B cell (primary cell): ENCODE measurements around the gene EEPD1. TPM values are rescaled to one million over a fixed set of nuclear protein-coding genes. Genes with fewer than 3 reads are reported as not detected.

Experiments
- ATAC-seq: fragments of 200-7000 bp; cut with Tn5 transposase; one replicate; pipeline ENCODE4 v1.10.0; 2021; ENCODE audit warnings: low read depth, mild to moderate bottlenecking, moderate number of reproducible peaks, moderate library complexity
- CTCF ChIA-PET: fragments of 350-600 bp; sonication (Branson Sonifier 250); formaldehyde crosslinking; loops from one replicate; lab custom pipeline; 2021; ENCODE audit warnings: antibody characterized with exemption, inconsistent platforms; lab: Charles Lee
- POLR2A ChIA-PET: fragments of 350-600 bp; sonication (Branson Sonifier 250); formaldehyde crosslinking; loops from one replicate; lab custom pipeline; 2021; ENCODE audit warnings: antibody characterized with exemption; lab: Charles Lee
- DNase-seq: peaks from one replicate; pipeline ENCODE4 v3.0.0; 2013
- H2AFZ ChIP-seq: 2 replicates; pipeline ENCODE4 v1.6.1; 2012; ENCODE audit warnings: mild to moderate bottlenecking, low read depth, low read length; ENCODE audit not compliant: insufficient read depth, poor library complexity, severe bottlenecking
- H3K27ac ChIP-seq, 2 donors: 1 replicate in 1 of 2; 2 replicates in 1 of 2; pipeline ENCODE4 v1.5.1; 2012 to 2013; ENCODE audit warnings: low read length in 2 of 2, mild to moderate bottlenecking in 2 of 2, moderate library complexity in 1 of 2
- H3K27me3 ChIP-seq, 4 experiments: fragments of 200-600 bp in 1 of 4; sonication (generic) in 1 of 4; replicated peaks in 1 of 4; 1 replicate in 2 of 4; 2 replicates in 2 of 4; pipeline versions ENCODE4 v1.6.1 to v1.7.0; 2013 to 2016; ENCODE audit warnings: low read length in 3 of 4, mild to moderate bottlenecking in 2 of 4, mixed read lengths in 1 of 4, moderate library complexity in 1 of 4; ENCODE audit not compliant: insufficient read depth in 4 of 4, control insufficient read depth in 3 of 4; ENCODE audit errors: control extremely low read depth in 1 of 4
- H3K36me3 ChIP-seq, 2 experiments: replicated peaks in 1 of 2; 1 replicate in 1 of 2; 2 replicates in 1 of 2; pipeline versions ENCODE4 v1.6.1 to v1.7.1; 2013; ENCODE audit warnings: low read length in 1 of 2; ENCODE audit not compliant: insufficient read depth in 2 of 2, control insufficient read depth in 1 of 2; ENCODE audit errors: control extremely low read depth in 1 of 2, extremely low read depth in 1 of 2
- H3K4me1 ChIP-seq, 2 donors: fragments of 200-600 bp in 1 of 2; sonication (generic) in 1 of 2; 1 replicate in 1 of 2; 2 replicates in 1 of 2; pipeline versions ENCODE4 v1.5.1 to v1.6.1; 2013 to 2017; ENCODE audit warnings: low read length in 2 of 2; ENCODE audit not compliant: control insufficient read depth in 2 of 2, insufficient read depth in 2 of 2
- H3K4me2 ChIP-seq: replicated peaks from 2 replicates; pipeline ENCODE3; 2012; ENCODE audit warnings: mild to moderate bottlenecking, low read depth, low read length; ENCODE audit not compliant: poor library complexity, severe bottlenecking
- H3K4me3 ChIP-seq, 5 experiments: fragments of 200-600 bp in 1 of 5; sonication (generic) in 1 of 5; 1 replicate in 3 of 5; 2 replicates in 2 of 5; pipeline versions ENCODE4 v1.5.1 to v1.7.0; 2011 to 2016; ENCODE audit warnings: low read length in 4 of 5, mild to moderate bottlenecking in 4 of 5, low read depth in 2 of 5, control low read depth in 1 of 5, moderate library complexity in 1 of 5; ENCODE audit not compliant: insufficient read depth in 1 of 5; ENCODE audit errors: control extremely low read depth in 1 of 5, extremely low read depth in 1 of 5
- H3K79me2 ChIP-seq: fragments of 200-600 bp; sonication (generic); one replicate; pipeline ENCODE4 v1.6.0; 2016; ENCODE audit warnings: low read length; ENCODE audit not compliant: control insufficient read depth, insufficient read depth
- H3K9ac ChIP-seq: fragments of 200-600 bp; sonication (generic); 2 replicates; pipeline ENCODE4 v1.6.1; 2017; ENCODE audit warnings: mild to moderate bottlenecking, low read length, moderate library complexity
- H3K9me3 ChIP-seq, 3 donors: one replicate each; pipeline versions ENCODE4 v1.6.1 to v1.7.1; 2013; ENCODE audit warnings: low read length in 2 of 3; ENCODE audit not compliant: control insufficient read depth in 2 of 3, insufficient read depth in 1 of 3; ENCODE audit errors: control extremely low read depth in 1 of 3
- H4K20me1 ChIP-seq: 2 replicates; pipeline ENCODE4 v1.6.0; 2012; ENCODE audit warnings: mild to moderate bottlenecking, low read length; ENCODE audit not compliant: insufficient read depth, control insufficient read depth, poor library complexity, severe bottlenecking
- H3K27ac Mint-ChIP-seq: one replicate; pipeline ENCODE4 v1.8.0; 2021; ENCODE audit warnings: mixed read lengths
- H3K27me3 Mint-ChIP-seq: one replicate; pipeline ENCODE4 v1.8.0; 2021; ENCODE audit warnings: mixed read lengths
- H3K4me1 Mint-ChIP-seq: one replicate; pipeline ENCODE4 v1.8.0; 2021; ENCODE audit warnings: mixed read lengths
- H3K4me3 Mint-ChIP-seq: one replicate; pipeline ENCODE4 v1.8.0; 2021; ENCODE audit warnings: mixed read lengths
- H3K9me3 Mint-ChIP-seq: one replicate; pipeline ENCODE4 v1.8.0; 2022; ENCODE audit warnings: mixed read lengths; ENCODE audit not compliant: insufficient read depth
- CTCF ChIP-seq: fragments of 200-600 bp; IDR thresholded peaks from one replicate; pipeline ENCODE4 v1.8.0; 2022; ENCODE audit warnings: antibody characterized with exemption, mild to moderate bottlenecking
- EZH2 ChIP-seq: IDR thresholded peaks from 2 replicates; pipeline ENCODE4 v1.6.1; 2012; ENCODE audit warnings: borderline replicate concordance, low read depth, mild to moderate bottlenecking, moderate library complexity, low read length; ENCODE audit not compliant: insufficient read depth, poor library complexity, severe bottlenecking
- WGBS: methylation state at CpG from one replicate; pipeline ENCODE4 v1.1.5; 2013; ENCODE audit warnings: missing lambda C conversion rate; ENCODE audit not compliant: insufficient coverage; 5-methylcytosine and 5-hydroxymethylcytosine counted together
- intact Hi-C: fragments of 100-400 bp; cut with micrococcal nuclease; formaldehyde crosslinking; loops from one replicate; pipeline ENCODE4 v1.10.0; 2022
- polyA plus RNA-seq: library from polyadenylated mRNA; depleted of rRNA; stranded (reverse); fragments of >200 nt; gene quantifications from 2 replicates; pipeline ENCODE4 v1.2.3, GENCODE V29; 2012
- total RNA-seq, 2 donors: library from RNA; stranded (reverse); fragments of 120-200 nt in 1 of 2; gene quantifications; 1 replicate in 1 of 2; 2 replicates in 1 of 2; pipeline versions ENCODE4 v1.2.3 to v1.2.4, GENCODE V29; 2013 to 2022

Gene EEPD1
- total and polyA plus RNA-seq, 2 donors (not counting 1 experiment from before 2014, with no cell fraction given): 0.49 to 4.1 TPM

GRCh38 chr7:36192053-36192824 lies 39.2 kb downstream of the EEPD1 start:
- Mint-ChIP-seq H3K27me3 (peaks cover 3% of the 10 kb centered on the region), H3K4me1 (peaks cover 26% of the 10 kb centered on the region), H3K9me3 (peaks cover 2% of the 10 kb centered on the region), H3K27ac (peak overlapping the region; percentile 53), H3K4me3 (peak overlapping the region; percentile 7)
- Histone ChIP-seq H3K4me3 (peak overlapping the region in 1 of 5 experiments; percentile 9), H3K4me2 (peak overlapping the region; percentile 16), H3K36me3 (no peaks in the 10 kb centered on the region), H3K4me1 (peaks cover 0 to 13% of the 10 kb centered on the region in 2 donors), H3K79me2 (no peaks in the 10 kb centered on the region), H2AFZ (peak overlapping the region; percentile 49), H3K27ac (no peak overlapping the region), H3K9ac (peak overlapping the region; percentile 23), H3K27me3 (no peaks in the 10 kb centered on the region), H3K9me3 (peaks cover 0 to 3% (median 0%) of the 10 kb centered on the region in 3 donors), H4K20me1 (no peaks in the 10 kb centered on the region)
- ChIA-PET POLR2A (no interaction called here), CTCF (interaction anchor here (0.6 to 1.3 kb wide), 2 partner anchors 97 to 203 kb away, joined by 3 read pairs; no protein-coding TSS in a partner anchor)
- WGBS: 34% methylated on average over 5 of the region's 11 CpGs
- TF ChIP-seq EZH2: no peak
- no peak for TF ChIP-seq CTCF
- ATAC-seq: peak; percentile 81
- peak; percentile 30 for DNase-seq
- intact Hi-C loops: no loop called here

GRCh38 chr7:36192877-36193276 lies 39.8 kb downstream of the EEPD1 start:
- intact Hi-C loops: no loop called here
- no peaks in the 10 kb centered on the region for H3K36me3 ChIP-seq
- no peak overlapping the region for H3K4me3 ChIP-seq
- H3K79me2 ChIP-seq: no peaks in the 10 kb centered on the region
- 94% methylated on average over 7 of the region's 7 CpGs for WGBS
- ChIA-PET CTCF (interaction anchor here (0.6 kb wide), 1 partner anchor 203 kb away, joined by 3 read pairs; no protein-coding TSS in a partner anchor), POLR2A (no interaction called here)
- H3K4me3 Mint-ChIP-seq: no peak overlapping the region
- no peaks in the 10 kb centered on the region for H4K20me1 ChIP-seq
- H3K4me1 Mint-ChIP-seq: peaks cover 23% of the 10 kb centered on the region
- no peak overlapping the region for H3K27ac ChIP-seq
- peaks cover 2% of the 10 kb centered on the region for H3K9me3 Mint-ChIP-seq
- no peaks in the 10 kb centered on the region for H3K27me3 ChIP-seq
- no peak for DNase-seq
- no peak overlapping the region for H3K9ac ChIP-seq
- H3K4me2 ChIP-seq: no peak overlapping the region
- ATAC-seq: no peak
- TF ChIP-seq CTCF (no peak), EZH2 (no peak)
- no peak overlapping the region for H3K27ac Mint-ChIP-seq
- H3K4me1 ChIP-seq: peaks cover 0 to 13% of the 10 kb centered on the region in 2 donors
- peaks cover 0 to 3% (median 0%) of the 10 kb centered on the region in 3 donors for H3K9me3 ChIP-seq
- H2AFZ ChIP-seq: no peak overlapping the region
- no peaks in the 10 kb centered on the region for H3K27me3 Mint-ChIP-seq
